ENCODE results near the gene MOCS1. TPM values are rescaled to one million over a fixed set of nuclear protein-coding genes. Genes with fewer than 3 reads are reported as not detected.

The MOCS1 gene
- total RNA-seq, 1 donor from 2014 or later = 18.4 TPM

- no peak for DNase-seq (ENCODE audit: low read depth, low spot score)
- no peak for TF ChIP-seq CTCF (conservative IDR thresholded peaks at IDR 0.05)
- Mint-ChIP-seq H3K4me3 (no peak overlapping the region), H3K27me3 (ENCODE audit: low read depth) (no peaks in the 10 kb centered on the region), H3K9me3 (no peaks in the 10 kb centered on the region), H3K36me3 (ENCODE audit: low read depth) (peaks cover 17% of the 10 kb centered on the region), H3K4me1 (no peaks in the 10 kb centered on the region), H3K27ac (ENCODE audit: unreplicated experiment) (no peak overlapping the region)
These were observed 54.7 kb downstream of the MOCS1 start for GRCh38 chr6:39879535-39879934.

- no peak overlapping the region for H3K4me3 Mint-ChIP-seq
- no peaks in the 10 kb centered on the region for H3K9me3 Mint-ChIP-seq
- TF ChIP-seq CTCF (conservative IDR thresholded peaks at IDR 0.05) = no peak
- no peaks in the 10 kb centered on the region for H3K27me3 Mint-ChIP-seq (ENCODE audit: low read depth)
- no peak for DNase-seq (ENCODE audit: low read depth, low spot score)
- no peaks in the 10 kb centered on the region for H3K4me1 Mint-ChIP-seq
- H3K27ac Mint-ChIP-seq (ENCODE audit: unreplicated experiment) = no peak overlapping the region
- H3K36me3 Mint-ChIP-seq (ENCODE audit: low read depth) = peaks cover 26% of the 10 kb centered on the region
These were observed 57.4 kb downstream of the MOCS1 start for GRCh38 chr6:39876826-39877225.

- H3K4me3 Mint-ChIP-seq = no peak overlapping the region
- DNase-seq (ENCODE audit: low read depth, low spot score) = no peak
- no peak overlapping the region for H3K27ac Mint-ChIP-seq (ENCODE audit: unreplicated experiment)
- H3K9me3 Mint-ChIP-seq = no peaks in the 10 kb centered on the region
- no peaks in the 10 kb centered on the region for H3K27me3 Mint-ChIP-seq (ENCODE audit: low read depth)
- H3K4me1 Mint-ChIP-seq = no peaks in the 10 kb centered on the region
- TF ChIP-seq CTCF (conservative IDR thresholded peaks at IDR 0.05) = no peak
- H3K36me3 Mint-ChIP-seq (ENCODE audit: low read depth) = peaks cover 30% of the 10 kb centered on the region
These were observed 58.2 kb downstream of the MOCS1 start for GRCh38 chr6:39876111-39876510.

GRCh38 chr6:39873439-39873838 is 60.8 kb downstream of the MOCS1 start:
- Mint-ChIP-seq H3K27me3 (ENCODE audit: low read depth) (no peaks in the 10 kb centered on the region), H3K27ac (ENCODE audit: unreplicated experiment) (peak overlapping the region; percentile 54), H3K4me3 (no peak overlapping the region), H3K4me1 (no peaks in the 10 kb centered on the region), H3K9me3 (no peaks in the 10 kb centered on the region), H3K36me3 (ENCODE audit: low read depth) (peaks cover 35% of the 10 kb centered on the region)
- no peak for TF ChIP-seq CTCF (conservative IDR thresholded peaks at IDR 0.05)
- DNase-seq (ENCODE audit: low read depth, low spot score) = no peak

GRCh38 chr6:39870950-39871349 is 63.3 kb downstream of the MOCS1 start:
- no peak for DNase-seq (ENCODE audit: low read depth, low spot score)
- Mint-ChIP-seq H3K9me3 (no peaks in the 10 kb centered on the region), H3K27me3 (ENCODE audit: low read depth) (no peaks in the 10 kb centered on the region), H3K36me3 (ENCODE audit: low read depth) (peaks cover 29% of the 10 kb centered on the region), H3K4me1 (no peaks in the 10 kb centered on the region), H3K27ac (ENCODE audit: unreplicated experiment) (no peak overlapping the region), H3K4me3 (no peak overlapping the region)
- TF ChIP-seq CTCF (conservative IDR thresholded peaks at IDR 0.05) = no peak

- Mint-ChIP-seq H3K27me3 (ENCODE audit: low read depth) (no peaks in the 10 kb centered on the region), H3K4me3 (no peak overlapping the region), H3K36me3 (ENCODE audit: low read depth) (peaks cover 9% of the 10 kb centered on the region), H3K9me3 (no peaks in the 10 kb centered on the region), H3K4me1 (no peaks in the 10 kb centered on the region), H3K27ac (ENCODE audit: unreplicated experiment) (no peak overlapping the region)
- TF ChIP-seq CTCF (conservative IDR thresholded peaks at IDR 0.05) = peak; percentile 15
- DNase-seq (ENCODE audit: low read depth, low spot score) = no peak
These were observed 66.7 kb downstream of the MOCS1 start for GRCh38 chr6:39867592-39867991.
